ENCODE results near the gene AUNIP. TPM values are rescaled to one million over a fixed set of nuclear protein-coding genes. Genes with fewer than 3 reads are reported as not detected.
A peak's percentile ranks its signal among the peaks of the same experiment; 100 is the strongest.

AUNIP gene
- total RNA-seq, 1 experiment from 2014 or later = 11.0 TPM

DNA sequence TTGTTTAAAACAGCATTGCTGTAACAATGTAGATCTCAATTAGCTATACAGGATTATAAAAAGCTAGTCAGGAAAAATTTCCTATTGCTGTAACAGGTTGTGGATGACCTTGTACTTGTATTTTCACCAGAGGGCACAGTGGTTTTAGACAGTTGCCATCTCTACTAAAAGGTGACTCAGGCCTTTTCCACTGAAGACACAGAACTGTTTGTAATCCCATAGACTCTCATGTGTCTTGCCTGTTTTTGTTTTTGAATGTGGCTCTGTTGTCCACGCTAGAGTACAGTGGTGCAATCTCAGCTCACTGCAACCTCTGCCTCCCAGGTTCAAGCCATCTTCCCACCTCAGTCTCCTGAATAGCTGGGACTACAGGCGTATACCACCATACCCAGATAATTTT, 33.7 kb downstream of the AUNIP start:
- no peak for DNase-seq
- Histone ChIP-seq H3F3A (ENCODE audit: insufficient read depth, low read depth) (no peaks in the 10 kb centered on the region), H3K36me3 (ENCODE audit: low read depth) (no peaks in the 10 kb centered on the region; the same call in 1 of the 2 replicates), H3K9me3 (ENCODE audit: insufficient read depth, low read depth) (no peaks in the 10 kb centered on the region), H3K4me1 (replicated peaks; ENCODE audit: insufficient read depth) (peaks cover 6% of the 10 kb centered on the region; the same call in 1 of the 2 replicates), H3K4me3 (no peak overlapping the region), H3K9me2 (ENCODE audit: insufficient read depth) (no peaks in the 10 kb centered on the region), H3K79me2 (ENCODE audit: low read depth) (peaks cover 15% of the 10 kb centered on the region), H3K4me2 (no peak overlapping the region), H2AFZ (no peak overlapping the region), H3K27me3 (ENCODE audit: insufficient read depth, low read depth) (no peaks in the 10 kb centered on the region), H3K27ac (no peak overlapping the region), H4K20me1 (ENCODE audit: insufficient read depth) (no peaks in the 10 kb centered on the region)
- intact Hi-C loops (cut with micrococcal nuclease; ENCODE audit: unreplicated experiment) = no loop called here
- TF ChIP-seq, protein P1, sequence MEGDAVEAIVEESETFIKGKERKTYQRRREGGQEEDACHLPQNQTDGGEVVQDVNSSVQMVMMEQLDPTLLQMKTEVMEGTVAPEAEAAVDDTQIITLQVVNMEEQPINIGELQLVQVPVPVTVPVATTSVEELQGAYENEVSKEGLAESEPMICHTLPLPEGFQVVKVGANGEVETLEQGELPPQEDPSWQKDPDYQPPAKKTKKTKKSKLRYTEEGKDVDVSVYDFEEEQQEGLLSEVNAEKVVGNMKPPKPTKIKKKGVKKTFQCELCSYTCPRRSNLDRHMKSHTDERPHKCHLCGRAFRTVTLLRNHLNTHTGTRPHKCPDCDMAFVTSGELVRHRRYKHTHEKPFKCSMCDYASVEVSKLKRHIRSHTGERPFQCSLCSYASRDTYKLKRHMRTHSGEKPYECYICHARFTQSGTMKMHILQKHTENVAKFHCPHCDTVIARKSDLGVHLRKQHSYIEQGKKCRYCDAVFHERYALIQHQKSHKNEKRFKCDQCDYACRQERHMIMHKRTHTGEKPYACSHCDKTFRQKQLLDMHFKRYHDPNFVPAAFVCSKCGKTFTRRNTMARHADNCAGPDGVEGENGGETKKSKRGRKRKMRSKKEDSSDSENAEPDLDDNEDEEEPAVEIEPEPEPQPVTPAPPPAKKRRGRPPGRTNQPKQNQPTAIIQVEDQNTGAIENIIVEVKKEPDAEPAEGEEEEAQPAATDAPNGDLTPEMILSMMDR (conservative IDR thresholded peaks at IDR 0.05) = no peak
- TF ChIP-seq EZH2 (IDR thresholded peaks at IDR 0.05; ENCODE audit: low read depth) = no peak
- BruUV-seq (replicated peaks) = no TSS peak
- ChIA-PET POLR2A (ENCODE audit: unreplicated experiment) (interaction anchor here (0.6 kb wide), 1 partner anchor 38 kb away, joined by 3 read pairs; no protein-coding TSS in a partner anchor), CTCF (interaction anchor here (0.6 kb wide), 1 partner anchor 388 kb away, joined by 6 read pairs; no protein-coding TSS in a partner anchor)

DNA sequence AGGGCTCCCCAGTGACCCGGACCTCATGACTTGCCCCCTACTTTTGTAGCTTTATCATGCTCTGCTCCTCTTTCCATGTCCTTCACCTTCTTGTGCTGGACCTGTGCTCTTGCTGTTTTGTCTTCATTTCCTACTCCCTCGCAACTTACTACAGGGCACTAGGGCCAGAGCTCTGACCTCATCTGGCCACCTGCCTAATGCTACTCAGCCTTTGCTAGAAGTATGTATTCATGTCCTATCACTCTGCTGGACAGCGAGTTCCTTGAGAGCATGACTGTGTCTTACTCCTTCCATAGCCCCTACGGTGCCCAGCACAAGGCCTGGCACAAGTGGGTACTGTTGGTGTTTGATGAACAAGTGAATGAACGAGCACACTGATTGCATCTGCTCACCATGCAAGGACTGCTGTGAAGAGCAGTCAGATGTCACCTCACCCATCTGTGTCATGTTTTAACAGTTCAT, 37.6 kb downstream of the AUNIP start:
- Histone ChIP-seq H3K4me3 (no peak overlapping the region), H3K9me2 (ENCODE audit: insufficient read depth) (no peaks in the 10 kb centered on the region), H3K9me3 (ENCODE audit: insufficient read depth, low read depth) (no peaks in the 10 kb centered on the region), H3K4me1 (replicated peaks; ENCODE audit: insufficient read depth) (peaks cover 16% of the 10 kb centered on the region), H3F3A (ENCODE audit: insufficient read depth, low read depth) (peaks cover 10% of the 10 kb centered on the region), H3K36me3 (ENCODE audit: low read depth) (no peaks in the 10 kb centered on the region), H3K27me3 (ENCODE audit: insufficient read depth, low read depth) (no peaks in the 10 kb centered on the region), H3K27ac (no peak overlapping the region), H2AFZ (no peak overlapping the region), H4K20me1 (ENCODE audit: insufficient read depth) (no peaks in the 10 kb centered on the region), H3K79me2 (ENCODE audit: low read depth) (peaks cover 27% of the 10 kb centered on the region), H3K4me2 (peak overlapping the region; percentile 98)
- ChIA-PET POLR2A (ENCODE audit: unreplicated experiment) (no interaction called here), CTCF (interaction anchor here (0.6 kb wide), 1 partner anchor 319 kb away, joined by 5 read pairs; no protein-coding TSS in a partner anchor)
- no peak for DNase-seq
- TF ChIP-seq, protein P1 (conservative IDR thresholded peaks at IDR 0.05) = no peak
- no peak for TF ChIP-seq EZH2 (IDR thresholded peaks at IDR 0.05; ENCODE audit: low read depth)
- intact Hi-C loops (cut with micrococcal nuclease; ENCODE audit: unreplicated experiment) = loop anchor here (5.0 kb wide), 2 partner anchors 71 to 86 kb away; partner anchors contain the start of gene STMN1
- TSS peak; percentile 25 for BruUV-seq (replicated peaks)

DNA sequence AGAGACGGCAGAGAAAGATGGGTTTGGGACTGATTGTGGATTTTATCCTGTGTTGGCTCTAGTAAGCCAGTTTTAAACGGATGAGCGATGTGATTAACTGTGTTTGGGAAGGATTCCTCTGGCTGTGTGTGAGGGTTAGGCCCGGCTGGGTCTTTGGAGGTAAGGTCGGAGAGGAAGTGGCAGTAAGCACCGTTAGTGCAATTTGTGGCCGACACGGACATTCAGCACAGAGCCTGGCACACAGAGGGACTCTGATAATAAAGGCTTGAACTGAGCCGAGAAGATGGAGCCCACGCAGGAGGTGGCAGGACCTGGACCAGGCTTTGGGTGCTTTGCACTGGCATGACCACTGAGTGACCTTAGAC, 38.2 kb downstream of the AUNIP start:
- Histone ChIP-seq H2AFZ (peak overlapping the region; percentile 89), H3K27ac (peak overlapping the region; percentile 69; the same call in 1 of the 2 replicates)
- CTCF ChIA-PET = no interaction called here

More for the DNA sequence above, 38.2 kb downstream of the AUNIP start:
- TF ChIP-seq, protein P1 (conservative IDR thresholded peaks at IDR 0.05) = no peak
- TF ChIP-seq EZH2 (IDR thresholded peaks at IDR 0.05; ENCODE audit: low read depth) = no peak
- POLR2A ChIA-PET (ENCODE audit: unreplicated experiment) = interaction anchor here (1.0 kb wide), 1 partner anchor 177 kb away, joined by 4 read pairs; the partner anchor contains the start of gene PAFAH2
- H3K9me3 ChIP-seq (ENCODE audit: insufficient read depth, low read depth) = no peaks in the 10 kb centered on the region
- peaks cover 10% of the 10 kb centered on the region for H3F3A ChIP-seq (ENCODE audit: insufficient read depth, low read depth)
- H3K27me3 ChIP-seq (ENCODE audit: insufficient read depth, low read depth) = no peaks in the 10 kb centered on the region
- peaks cover 27% of the 10 kb centered on the region for H3K79me2 ChIP-seq (ENCODE audit: low read depth)
- no TSS peak for BruUV-seq (replicated peaks)
- peak overlapping the region; percentile 83 for H3K4me3 ChIP-seq
- H3K9me2 ChIP-seq (ENCODE audit: insufficient read depth) = no peaks in the 10 kb centered on the region
- H3K4me2 ChIP-seq = peak overlapping the region; percentile 98
- H4K20me1 ChIP-seq (ENCODE audit: insufficient read depth) = no peaks in the 10 kb centered on the region
- intact Hi-C loops (cut with micrococcal nuclease; ENCODE audit: unreplicated experiment) = loop anchor here (5.0 kb wide), 2 partner anchors 71 to 86 kb away; partner anchors contain the start of gene STMN1
- no peaks in the 10 kb centered on the region for H3K36me3 ChIP-seq (ENCODE audit: low read depth)
- no peak for DNase-seq
- H3K4me1 ChIP-seq (replicated peaks; ENCODE audit: insufficient read depth) = peaks cover 16% of the 10 kb centered on the region

All from PC-9 (cell line).